GM12878 (cell line): ENCODE data around the gene SLC31A1.

ENCODE experiments used
- BMI1 ChIP-seq: fragments of 450-650 bp; IDR thresholded peaks from 2 replicates; pipeline ENCODE4 v1.6.1; 2016; ENCODE audit warnings: mild to moderate bottlenecking, moderate library complexity, borderline replicate concordance
- CTCF ChIP-seq, 3 experiments: IDR thresholded peaks in 2 of 3; conservative IDR thresholded peaks in 1 of 3; 2 replicates each; pipeline ENCODE4 v1.5.1; 2011; ENCODE audit warnings: low read depth in 3 of 3, low read length in 3 of 3, mild to moderate bottlenecking in 3 of 3, control low read depth in 2 of 3, moderate library complexity in 2 of 3, inconsistent platforms in 1 of 3, mixed read lengths in 1 of 3; ENCODE audit not compliant: control insufficient read depth in 2 of 3, insufficient read depth in 1 of 3; ENCODE audit errors: extremely low read depth in 1 of 3
- E4F1 ChIP-seq: fragments of 450-650 bp; IDR thresholded peaks from 2 replicates; pipeline ENCODE4 v1.6.1; 2018; ENCODE audit warnings: borderline replicate concordance, mild to moderate bottlenecking; ENCODE audit not compliant: partially characterized antibody
- JUNB ChIP-seq: IDR thresholded peaks from 2 replicates; pipeline ENCODE4 v1.6.1; 2016; ENCODE audit warnings: antibody characterized with exemption, mild to moderate bottlenecking
- JUND ChIP-seq: IDR thresholded peaks from 2 replicates; pipeline ENCODE4 v1.6.1; 2012; ENCODE audit warnings: low read depth, mild to moderate bottlenecking, low read length, improper control_type of control experiment, moderate library complexity
- POLR2A ChIP-seq: IDR thresholded peaks from 2 replicates; pipeline ENCODE4 v1.6.1; 2011; ENCODE audit warnings: low read depth, mild to moderate bottlenecking, low read length
- SMC3 ChIP-seq: IDR thresholded peaks from 2 replicates; pipeline ENCODE4 v1.6.1; 2011; ENCODE audit warnings: low read length, improper control_type of control experiment, borderline replicate concordance
- SPI1 ChIP-seq: IDR thresholded peaks from 2 replicates; pipeline ENCODE4 v1.6.1; 2011; ENCODE audit warnings: low read depth, mild to moderate bottlenecking, low read length, moderate library complexity, borderline replicate concordance; ENCODE audit not compliant: insufficient read depth
- TF ChIP-seq, protein P1 (sequence below): IDR thresholded peaks from 2 replicates; pipeline ENCODE4 v1.6.1; 2012; ENCODE audit warnings: low read depth, low read length, improper control_type of control experiment

GRCh38 chr9:113254991-113255390 lies 33.6 kb downstream of the SLC31A1 start:
- TF ChIP-seq CTCF (IDR thresholded peaks at IDR 0.05 in 2 of 3, conservative IDR thresholded peaks at IDR 0.05 in 1 of 3; ENCODE audit: control insufficient read depth in 2 of 3, extremely low read depth in 1 of 3, insufficient read depth in 1 of 3, low read depth in 3 of 3, low read length in 3 of 3): no peak
- no peak for TF ChIP-seq POLR2A
- TF ChIP-seq SPI1: no peak
- TF ChIP-seq BMI1: no peak
- TF ChIP-seq, protein P1, sequence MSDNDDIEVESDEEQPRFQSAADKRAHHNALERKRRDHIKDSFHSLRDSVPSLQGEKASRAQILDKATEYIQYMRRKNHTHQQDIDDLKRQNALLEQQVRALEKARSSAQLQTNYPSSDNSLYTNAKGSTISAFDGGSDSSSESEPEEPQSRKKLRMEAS: no peak
- no peak for TF ChIP-seq SMC3
- TF ChIP-seq JUND: no peak
- no peak for TF ChIP-seq E4F1
- no peak for TF ChIP-seq JUNB
